Suprapubic skin (tissue), 4 donors: ENCODE measurements around the gene CDK18. TPM values are rescaled to one million over a fixed set of nuclear protein-coding genes. Genes with fewer than 3 reads are reported as not detected.
"Not testable (repeated sequence)": the region's sequence is repeated elsewhere in the genome, so short reads cannot be mapped to it uniquely, and the experiment has no call there.

ENCODE experiments used
- DNase-seq, 2 donors: peaks; one replicate each; pipeline ENCODE4 v3.0.0-alpha.2; 2019; ENCODE audit warnings: low spot score in 2 of 2
- H3K27ac ChIP-seq: fragments of 200-600 bp; sonication (generic); one replicate; pipeline ENCODE4 v1.5.1; 2019
- H3K27me3 ChIP-seq: fragments of 200-600 bp; sonication (generic); one replicate; pipeline ENCODE4 v1.5.1; 2019
- H3K36me3 ChIP-seq: fragments of 200-600 bp; sonication (generic); one replicate; pipeline ENCODE4 v1.5.1; 2019
- H3K4me1 ChIP-seq: fragments of 200-600 bp; sonication (generic); one replicate; pipeline ENCODE4 v1.5.1; 2019
- H3K4me3 ChIP-seq: fragments of 200-600 bp; sonication (generic); one replicate; pipeline ENCODE4 v1.5.1; 2019; ENCODE audit warnings: mild to moderate bottlenecking
- H3K9me3 ChIP-seq: fragments of 200-600 bp; sonication (generic); one replicate; pipeline ENCODE4 v1.5.1; 2019
- CTCF ChIP-seq, 2 donors: fragments of 200-600 bp in 1 of 2; fragments of 450-650 bp in 1 of 2; sonication (generic) in 1 of 2; IDR thresholded peaks; one replicate each; pipeline ENCODE4 v1.5.1; 2016 to 2019; ENCODE audit warnings: antibody characterized with exemption in 2 of 2, mild to moderate bottlenecking in 1 of 2, moderate library complexity in 1 of 2
- EP300 ChIP-seq: sonication (generic); formaldehyde crosslinking; IDR thresholded peaks from one replicate; pipeline ENCODE4 v1.6.1; 2017; ENCODE audit warnings: antibody characterized with exemption
- POLR2A ChIP-seq, 2 donors: fragments of 450-650 bp; IDR thresholded peaks; one replicate each; pipeline ENCODE4 v1.6.1; 2017; ENCODE audit warnings: antibody characterized with exemption in 2 of 2, mild to moderate bottlenecking in 2 of 2, moderate library complexity in 2 of 2
- POLR2AphosphoS5 ChIP-seq, 3 donors: sonication (generic); formaldehyde crosslinking; IDR thresholded peaks; one replicate each; pipeline ENCODE4 v1.6.1; 2017; ENCODE audit warnings: antibody characterized with exemption in 3 of 3
- WGBS: methylation state at CpG from one replicate; pipeline ENCODE4 v1.1.5; 2018; 5-methylcytosine and 5-hydroxymethylcytosine counted together
- total RNA-seq, 4 donors: library from RNA; depleted of rRNA; stranded (reverse); fragments of >200 nt; gene quantifications; one replicate each; pipeline ENCODE4 v1.1.0, GENCODE V29; 2016

The CDK18 gene
- total RNA-seq, 4 donors from 2014 or later, result 2.7 to 9.7 (median 4.7) TPM

- WGBS, result 41% methylated on average over 11 of the region's 11 CpGs
- no peak overlapping the region for H3K27ac ChIP-seq
- no peak for TF ChIP-seq EP300
- TF ChIP-seq POLR2A (IDR thresholded peaks at IDR 0.05), result no peak
- no peak for TF ChIP-seq CTCF (IDR thresholded peaks at IDR 0.05)
- no peak for TF ChIP-seq POLR2AphosphoS5 (IDR thresholded peaks at IDR 0.05)
- peaks cover 74% of the 10 kb centered on the region for H3K27me3 ChIP-seq
- H3K9me3 ChIP-seq, result no peaks in the 10 kb centered on the region
- no peak for DNase-seq
- peaks cover 6% of the 10 kb centered on the region for H3K4me1 ChIP-seq
- no peaks in the 10 kb centered on the region for H3K36me3 ChIP-seq
- no peak overlapping the region for H3K4me3 ChIP-seq
These were observed 23.3 kb upstream of the CDK18 start for GRCh38 chr1:205481218-205481617.

DNA sequence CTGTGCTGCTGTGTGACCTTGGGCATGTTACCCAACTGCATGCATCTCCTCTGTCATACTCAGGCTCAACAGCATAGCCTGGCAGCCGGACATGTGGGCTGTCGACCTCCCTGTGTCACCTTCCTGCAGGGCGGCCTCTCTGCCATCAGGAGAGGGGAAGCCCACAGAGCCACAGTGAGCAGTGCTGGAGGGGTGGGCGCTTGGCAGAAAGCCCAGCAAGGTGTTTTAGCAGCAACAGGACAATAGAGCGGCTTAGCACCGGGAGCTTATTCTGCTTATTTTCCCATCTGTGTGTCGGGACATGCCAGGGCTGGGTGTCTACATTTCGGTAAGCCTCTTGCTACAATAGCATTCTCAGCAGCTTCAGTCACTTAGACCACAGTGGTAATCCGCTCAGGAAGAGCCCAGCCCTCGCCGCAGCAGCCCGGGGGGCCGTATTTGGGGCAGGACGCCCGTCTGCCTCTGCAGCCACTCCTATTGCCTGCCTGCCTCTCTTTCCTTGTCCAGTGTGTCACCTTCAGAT, 22.8 kb upstream of the CDK18 start:
- no peaks in the 10 kb centered on the region for H3K9me3 ChIP-seq
- H3K4me1 ChIP-seq, result peaks cover 6% of the 10 kb centered on the region
- DNase-seq, result no peak
- no peak overlapping the region for H3K4me3 ChIP-seq
- no peak for TF ChIP-seq EP300
- TF ChIP-seq POLR2A (IDR thresholded peaks at IDR 0.05), result no peak
- TF ChIP-seq POLR2AphosphoS5 (IDR thresholded peaks at IDR 0.05), result no peak
- TF ChIP-seq CTCF (IDR thresholded peaks at IDR 0.05), result no peak
- 23% methylated on average over 9 of the region's 15 CpGs for WGBS
- no peak overlapping the region for H3K27ac ChIP-seq
- no peaks in the 10 kb centered on the region for H3K36me3 ChIP-seq
- H3K27me3 ChIP-seq, result peaks cover 69% of the 10 kb centered on the region

DNA sequence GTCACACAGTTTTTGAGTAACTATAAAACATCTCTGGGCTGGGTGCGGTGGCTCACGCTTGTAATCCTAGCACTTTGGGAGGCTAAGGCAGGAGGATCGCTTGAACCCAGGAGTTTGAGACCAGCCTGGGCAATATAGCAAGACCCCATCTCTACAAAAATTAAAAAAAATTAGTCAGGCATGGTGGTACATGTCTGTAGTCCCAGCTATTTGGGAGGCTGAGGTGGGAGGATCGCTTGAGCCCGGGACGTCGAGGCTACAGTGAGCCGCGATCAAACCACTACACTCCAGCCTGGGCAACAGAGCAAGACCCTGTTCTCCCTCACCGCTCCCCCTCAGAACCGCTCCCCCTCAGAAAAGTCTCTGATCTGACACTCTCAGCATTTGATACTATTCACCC, 21.9 kb upstream of the CDK18 start:
- not testable (repeated sequence) for H3K27ac ChIP-seq, H3K4me1 ChIP-seq, DNase-seq, H3K9me3 ChIP-seq, H3K36me3 ChIP-seq, H3K4me3 ChIP-seq
- WGBS, result 91% methylated on average over 9 of the region's 11 CpGs
- peaks cover 76% of the 10 kb centered on the region for H3K27me3 ChIP-seq

GRCh38 chr1:205483372-205483771, 21.1 kb upstream of the CDK18 start:
- Histone ChIP-seq H3K4me1 (peaks cover 3% of the 10 kb centered on the region), H3K4me3 (no peak overlapping the region), H3K36me3 (no peaks in the 10 kb centered on the region), H3K9me3 (no peaks in the 10 kb centered on the region), H3K27me3 (peaks cover 75% of the 10 kb centered on the region), H3K27ac (no peak overlapping the region)
- DNase-seq, result no peak
- WGBS, result 57% methylated on average over 2 of the region's 2 CpGs
- no peak for TF ChIP-seq CTCF (IDR thresholded peaks at IDR 0.05)
- TF ChIP-seq POLR2A (IDR thresholded peaks at IDR 0.05), result no peak
- TF ChIP-seq POLR2AphosphoS5 (IDR thresholded peaks at IDR 0.05), result no peak
- no peak for TF ChIP-seq EP300

DNA sequence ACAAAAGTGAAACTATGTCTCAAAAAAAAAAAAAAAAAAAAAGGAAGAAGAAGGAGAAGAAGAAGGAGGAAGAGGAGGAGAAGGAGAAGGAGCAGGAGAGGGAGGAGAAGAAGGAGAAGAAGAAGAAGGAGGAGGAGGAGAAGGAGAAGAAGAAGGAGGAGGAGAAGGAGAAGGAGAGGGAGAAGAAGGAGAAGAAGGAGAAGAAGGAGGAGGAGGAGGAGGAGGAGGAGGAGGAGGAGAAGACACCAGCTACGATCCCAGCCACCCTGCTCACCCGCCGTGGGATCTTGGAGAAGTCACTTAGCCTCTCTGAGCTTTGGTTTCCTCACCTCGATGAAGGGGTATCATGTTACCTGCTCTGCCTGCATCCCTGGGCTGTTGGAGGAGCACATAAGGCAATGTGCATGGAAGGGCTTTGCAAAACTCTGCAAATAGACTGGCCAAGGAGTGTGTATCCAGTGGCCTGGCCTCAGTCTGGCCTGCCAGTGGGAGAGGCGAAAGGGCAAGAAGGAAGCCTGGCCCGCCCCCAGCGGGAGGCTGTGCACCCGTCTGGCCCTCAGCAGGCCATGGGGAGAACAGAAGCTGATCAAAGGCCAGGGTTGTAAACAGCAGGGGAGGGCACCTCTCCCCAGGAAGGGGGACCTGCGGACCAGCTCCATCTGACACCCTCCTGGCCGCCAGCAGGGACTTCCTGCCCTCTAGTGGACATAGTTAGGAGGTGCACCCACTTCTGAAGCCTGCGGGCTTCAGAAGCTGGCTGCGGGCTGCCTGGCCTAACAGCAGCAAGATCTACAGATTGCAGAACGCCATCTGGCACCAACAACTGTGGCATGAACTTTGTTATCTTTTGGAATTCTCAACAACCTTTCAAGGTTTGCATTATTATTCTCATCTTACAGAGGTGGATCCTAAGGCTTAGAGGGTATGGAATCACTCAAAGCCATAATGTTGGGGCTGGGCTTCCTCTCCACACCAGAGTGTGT, 19.2 kb upstream of the CDK18 start:
- 41% methylated on average over 8 of the region's 13 CpGs for WGBS
- H3K27me3 ChIP-seq, result peaks cover 68% of the 10 kb centered on the region
- DNase-seq, result no peak
- no peak for TF ChIP-seq POLR2A (IDR thresholded peaks at IDR 0.05)
- peak; percentile 89 to 94 for TF ChIP-seq CTCF (IDR thresholded peaks at IDR 0.05)
- peaks cover 3% of the 10 kb centered on the region for H3K4me1 ChIP-seq
- H3K9me3 ChIP-seq, result no peaks in the 10 kb centered on the region
- no peak overlapping the region for H3K4me3 ChIP-seq
- no peak overlapping the region for H3K27ac ChIP-seq
- H3K36me3 ChIP-seq, result no peaks in the 10 kb centered on the region
